HG02763 (cell line): ENCODE data around the gene ENAH.
"Not testable (repeated sequence)": the region's sequence is repeated elsewhere in the genome, so short reads cannot be mapped to it uniquely, and the experiment has no call there.

Experiments used
- ATAC-seq: cut with Tn5 transposase; IDR thresholded peaks from one replicate; pipeline ENCODE4 v1.9.1; 2021; ENCODE audit warnings: mild to moderate bottlenecking, moderate library complexity; ENCODE audit not compliant: unreplicated experiment

The ENAH gene

DNA sequence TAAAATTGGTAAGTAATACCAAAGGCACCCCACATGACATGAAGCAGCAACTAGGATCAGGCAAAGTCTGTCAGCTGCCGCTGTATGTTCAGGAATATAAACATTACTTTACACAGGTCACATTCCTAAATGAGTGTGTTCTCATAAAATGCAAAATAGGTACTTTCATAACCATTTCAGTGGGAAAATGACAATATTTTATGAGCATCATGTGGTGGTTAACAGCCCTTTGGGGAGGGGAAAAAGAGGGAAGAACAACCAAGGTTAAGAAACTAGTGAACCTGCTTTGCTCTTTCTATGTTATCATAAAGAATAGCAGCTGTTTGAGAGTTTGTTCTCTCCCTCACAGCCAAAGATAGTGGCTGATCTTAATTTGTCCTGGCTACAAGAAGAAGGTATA is 119.7 kb downstream of the ENAH start:
- no peak for ATAC-seq

DNA sequence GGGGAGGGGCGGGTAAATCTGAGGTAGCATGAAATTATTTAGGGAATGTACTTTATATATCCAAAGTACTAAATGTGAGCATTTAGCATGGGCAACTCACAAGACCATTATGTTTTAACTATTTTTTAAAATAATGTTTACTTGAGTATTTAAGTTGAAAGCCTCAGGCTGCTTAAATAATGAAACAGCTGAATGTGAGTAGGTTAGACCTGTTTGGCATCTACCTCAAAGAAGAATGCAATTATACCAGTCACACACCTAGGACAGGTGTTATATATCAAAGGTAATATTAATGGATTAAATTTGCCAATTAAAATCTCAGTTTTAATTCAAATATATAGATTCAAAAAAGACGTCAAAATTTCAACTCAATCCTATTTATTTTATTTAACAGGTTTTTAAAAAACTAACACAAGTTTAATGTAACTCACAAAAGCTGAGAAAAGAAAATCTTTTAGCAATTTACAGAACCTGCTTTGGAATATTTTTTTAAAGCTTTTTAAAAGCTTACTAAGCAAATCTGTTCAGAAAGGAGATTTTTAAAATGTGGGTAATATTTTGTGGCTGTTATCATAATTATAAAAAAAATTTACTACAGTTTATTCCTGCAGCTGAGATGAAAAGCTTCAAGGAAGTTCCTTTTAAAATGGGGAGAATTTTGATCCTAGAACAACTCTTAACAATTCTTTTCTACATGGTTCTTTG is 120.5 kb downstream of the ENAH start:
- no peak for ATAC-seq

DNA sequence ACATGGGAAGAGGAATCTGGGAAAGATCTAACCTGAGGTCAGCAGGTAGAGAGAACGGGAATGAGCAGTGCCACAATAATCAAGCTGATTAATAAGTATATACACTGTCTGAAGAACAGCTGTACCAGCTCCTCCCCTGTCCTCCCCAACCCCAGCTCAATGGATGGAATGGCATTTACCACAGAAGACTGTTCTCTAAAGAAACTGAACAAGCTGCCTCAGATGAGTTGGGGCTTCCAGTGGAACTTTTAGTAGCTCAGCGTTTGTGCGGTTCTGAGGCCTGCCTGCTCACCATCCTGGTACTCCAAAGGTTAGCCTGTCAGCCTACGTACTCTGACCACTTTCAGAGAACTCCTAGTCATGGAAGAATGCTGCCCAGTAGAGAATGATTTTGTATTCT is 123.2 kb downstream of the ENAH start:
- ATAC-seq, result no peak

DNA sequence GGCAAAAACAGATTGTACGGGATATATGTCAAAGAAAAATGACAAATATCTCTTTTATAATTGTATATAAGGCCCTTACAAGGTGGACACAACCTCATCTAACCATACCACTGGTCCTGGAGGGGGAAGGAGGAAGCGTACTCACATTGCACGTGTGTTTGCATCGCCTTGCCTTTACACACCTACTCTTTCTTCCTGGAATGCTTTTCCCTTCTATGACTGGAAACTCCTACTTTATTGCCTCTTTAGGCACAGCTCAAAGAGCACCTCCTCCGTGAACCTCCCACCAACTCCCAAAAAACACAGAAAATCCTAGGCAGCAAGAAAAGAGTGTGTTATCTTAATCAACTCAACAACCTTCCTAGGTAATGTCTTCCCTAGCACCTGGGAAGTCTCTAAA is 125.3 kb downstream of the ENAH start:
- no peak for ATAC-seq

DNA sequence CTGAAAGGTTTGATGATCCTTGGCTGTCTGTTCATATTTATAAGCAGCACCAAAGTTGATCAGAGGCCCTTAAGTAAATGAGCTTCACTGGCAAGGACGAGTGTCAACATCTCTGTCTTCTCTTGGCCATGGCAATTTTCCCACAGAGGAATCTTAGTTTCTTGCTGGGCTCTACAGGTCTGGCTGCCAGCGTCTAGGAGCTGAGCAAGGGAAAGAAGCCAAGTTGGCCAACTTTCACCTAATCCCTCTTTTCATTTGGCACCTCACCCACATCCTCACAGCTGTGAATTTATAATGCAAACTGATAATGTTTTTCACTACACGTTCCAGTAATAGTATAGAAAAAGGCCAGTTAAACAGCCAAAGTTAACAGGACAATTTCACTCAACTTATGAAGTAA is 126.0 kb downstream of the ENAH start:
- ATAC-seq, result no peak

DNA sequence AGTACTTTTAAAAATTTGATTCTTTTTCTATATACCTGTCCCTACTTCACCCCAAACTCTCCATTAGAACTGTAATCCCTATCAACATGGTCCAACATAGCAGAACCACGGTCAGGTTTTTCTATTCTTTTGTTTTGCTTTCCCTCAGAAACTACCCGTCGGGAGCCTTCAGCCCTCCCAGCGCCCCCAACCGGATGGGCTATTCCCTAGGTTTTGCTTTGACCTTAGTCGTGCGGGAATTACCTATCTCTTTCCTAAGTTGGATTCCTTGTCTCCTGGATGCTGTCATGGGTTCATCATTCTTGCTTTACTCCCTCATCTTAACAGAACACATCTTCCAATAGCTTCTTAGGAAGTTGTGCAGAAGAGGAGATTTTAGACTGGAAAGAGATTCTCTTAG is 127.5 kb downstream of the ENAH start:
- no peak for ATAC-seq

DNA sequence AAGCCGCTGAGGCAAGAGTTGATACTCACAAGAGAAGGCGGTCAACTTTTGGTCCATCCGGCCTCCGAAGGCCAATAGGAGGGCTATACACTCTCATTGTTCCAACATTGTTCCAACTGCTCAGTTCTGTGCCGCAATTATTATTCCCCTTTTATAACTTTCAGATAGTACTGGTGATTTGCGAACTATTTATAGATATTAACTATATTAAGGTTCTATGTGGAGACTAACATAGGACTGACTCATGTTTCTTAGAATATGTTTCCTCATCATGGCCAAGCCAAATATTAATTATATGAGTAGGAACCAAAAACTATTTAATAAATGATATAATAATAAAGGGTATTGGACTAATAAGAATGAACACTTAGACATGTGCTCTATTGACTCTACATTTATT is 128.4 kb downstream of the ENAH start:
- ATAC-seq, result no peak

DNA sequence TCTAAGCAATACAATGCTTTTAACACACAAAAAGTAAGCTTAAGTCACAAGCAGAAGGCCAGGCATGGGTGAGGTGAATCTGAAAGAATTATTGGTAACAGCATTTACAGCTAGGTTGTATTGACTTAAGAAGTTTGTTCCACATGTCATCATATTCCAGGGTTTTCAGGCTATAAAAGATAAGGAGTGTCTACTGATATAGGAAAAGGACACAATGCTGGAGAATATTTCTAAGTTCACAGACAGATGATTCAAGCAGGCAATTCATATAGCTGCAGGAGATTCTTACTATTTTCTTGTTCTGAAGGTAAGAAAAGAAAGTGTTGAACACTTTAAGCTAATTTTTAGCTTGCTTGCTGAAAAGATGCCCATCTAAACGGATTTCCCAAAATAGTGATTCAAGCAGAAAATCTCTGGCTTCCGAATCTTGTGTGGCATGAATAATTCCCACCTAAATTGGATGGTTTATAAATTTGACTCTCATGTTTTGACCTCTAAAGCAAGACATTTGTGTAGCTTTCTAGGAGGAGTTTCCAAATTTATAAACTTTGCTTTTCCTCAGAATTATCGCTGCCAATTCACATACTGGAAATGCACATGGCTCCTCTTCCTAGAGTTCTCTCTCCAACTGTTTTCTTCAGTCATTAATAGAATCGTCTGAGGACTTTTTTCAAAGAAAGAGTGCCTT is 129.5 kb downstream of the ENAH start:
- ATAC-seq, result no peak

DNA sequence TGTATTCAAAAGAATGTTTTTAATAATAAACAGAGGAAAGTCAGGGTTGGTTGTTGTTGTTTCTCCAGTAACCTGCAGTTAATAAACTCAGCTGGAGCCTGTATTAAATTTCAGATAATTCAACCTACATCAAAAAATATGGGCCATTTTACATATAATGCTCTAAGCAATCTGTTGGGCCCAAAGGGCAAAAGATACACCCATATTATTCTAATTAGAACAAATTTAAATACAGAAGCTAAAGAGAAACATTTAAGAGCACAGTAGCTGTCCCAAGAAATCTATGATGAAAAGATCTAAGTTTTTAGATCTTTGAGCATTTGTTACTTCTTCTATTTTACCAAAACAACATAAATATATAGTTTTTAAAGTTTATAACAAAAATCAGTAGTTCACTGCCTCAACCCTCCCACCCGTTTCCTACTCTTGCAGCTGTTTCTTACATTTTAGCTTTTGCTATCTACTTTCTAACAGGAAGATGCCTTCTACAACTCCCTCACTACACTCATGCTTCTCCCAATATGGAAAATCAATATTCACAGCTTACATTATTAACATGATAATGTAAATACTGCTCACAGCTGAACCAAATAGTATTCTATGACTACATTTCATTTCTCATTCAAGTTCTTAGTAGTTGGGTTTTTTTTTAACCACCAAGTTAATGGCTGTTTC is 130.2 kb downstream of the ENAH start:
- no peak for ATAC-seq

DNA sequence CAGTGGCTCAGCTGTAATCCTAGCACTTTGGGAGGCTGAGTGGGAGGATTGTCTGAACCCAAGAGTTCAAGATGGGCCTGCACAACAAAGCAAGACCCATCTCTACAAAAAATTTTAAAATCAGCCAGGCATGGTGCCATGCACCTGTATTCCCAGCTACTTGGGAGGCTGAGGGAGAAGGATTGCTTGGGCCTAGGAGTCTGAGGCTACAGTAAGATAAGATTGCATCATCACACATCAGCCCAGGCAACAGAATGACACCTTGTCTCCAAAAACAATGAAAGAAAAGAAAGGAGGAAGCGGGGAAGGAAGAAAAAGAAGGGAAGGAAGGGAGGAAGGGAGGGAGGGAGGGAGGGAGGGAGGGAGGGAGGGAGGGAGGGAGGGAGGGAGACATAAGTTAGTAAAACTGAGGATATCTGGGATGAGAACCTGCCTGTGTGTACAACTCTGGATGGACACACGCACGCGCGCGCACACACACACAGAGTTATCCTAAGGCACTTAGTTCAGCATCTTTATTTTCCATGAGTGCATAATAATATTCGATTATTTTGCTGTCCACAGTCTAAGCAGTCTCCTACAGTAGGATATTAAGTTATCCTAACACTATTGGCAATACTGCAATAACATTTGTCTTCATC is 132.2 kb downstream of the ENAH start:
- ATAC-seq, result no peak

DNA sequence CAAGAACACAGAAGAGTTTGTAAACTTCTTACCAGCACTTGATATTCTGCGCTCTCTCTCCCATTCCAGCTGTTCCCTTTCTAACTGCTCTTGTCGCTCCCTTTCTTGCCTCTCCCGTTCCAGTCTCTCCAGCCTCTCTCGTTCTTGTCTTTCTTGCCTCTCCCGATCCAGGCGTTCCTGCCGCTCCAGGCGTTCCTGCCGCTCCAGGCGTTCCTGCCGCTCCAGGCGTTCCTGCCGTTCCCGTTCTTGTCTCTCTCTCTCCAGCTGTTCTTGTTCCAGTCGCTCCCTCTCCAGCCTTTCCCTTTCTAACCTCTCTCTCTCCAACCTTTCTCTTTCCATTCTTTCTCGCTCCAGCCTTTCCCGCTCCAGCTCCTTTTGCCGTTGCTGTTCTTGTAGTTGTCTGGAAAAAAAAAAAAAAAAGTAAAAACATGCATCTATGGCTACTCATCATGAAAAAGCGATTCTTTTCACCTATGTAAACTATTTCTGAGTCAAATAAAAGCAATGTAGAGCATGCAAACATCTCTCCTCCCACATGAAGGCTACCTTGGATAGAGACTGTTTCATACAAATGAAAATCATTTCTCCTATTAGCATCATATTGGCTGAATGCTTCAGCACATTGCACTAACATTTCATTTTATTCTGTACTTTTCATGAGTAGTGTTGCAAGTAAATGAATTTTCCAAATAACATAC is 133.6 kb downstream of the ENAH start:
- no peak for ATAC-seq

DNA sequence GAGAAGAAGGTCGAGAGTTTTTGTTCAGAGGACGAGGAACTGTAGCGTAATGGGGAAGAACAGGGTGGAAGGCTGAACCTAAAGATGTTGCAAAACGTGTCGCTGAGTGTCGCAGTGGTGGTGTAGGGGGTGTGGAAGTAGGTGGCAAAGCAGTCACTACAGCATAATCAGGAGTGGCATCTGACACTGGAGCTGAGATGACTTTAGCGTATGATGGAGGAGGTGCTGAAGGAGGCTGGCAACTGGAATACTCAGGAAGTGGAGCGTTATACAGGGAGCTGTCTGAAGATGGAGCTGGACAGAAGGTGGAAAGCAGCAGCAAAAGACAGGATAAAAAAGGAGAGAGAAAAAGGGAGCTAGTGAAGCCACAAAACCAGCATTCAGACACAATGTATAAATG is 135.2 kb downstream of the ENAH start:
- no peak for ATAC-seq

DNA sequence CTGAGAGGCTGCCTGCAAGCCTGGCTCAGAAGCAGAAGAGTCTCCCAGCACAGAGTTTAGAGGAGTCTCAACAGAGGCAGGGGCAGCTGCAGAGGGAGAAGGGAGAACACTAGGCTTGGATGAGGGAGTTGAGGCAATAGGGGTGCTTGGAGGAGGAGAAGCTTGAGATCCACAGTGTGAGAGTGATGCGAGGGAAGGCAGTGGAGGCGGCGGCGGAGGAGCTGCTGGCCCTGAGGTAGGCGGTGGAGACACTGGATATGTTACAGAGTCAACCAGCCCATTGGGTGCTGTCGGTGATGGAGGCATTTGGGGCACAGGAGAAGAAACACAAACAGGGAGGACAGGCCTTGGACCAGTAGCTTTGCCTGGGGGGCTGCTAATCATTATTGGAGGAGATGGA is 135.7 kb downstream of the ENAH start:
- no peak for ATAC-seq

DNA sequence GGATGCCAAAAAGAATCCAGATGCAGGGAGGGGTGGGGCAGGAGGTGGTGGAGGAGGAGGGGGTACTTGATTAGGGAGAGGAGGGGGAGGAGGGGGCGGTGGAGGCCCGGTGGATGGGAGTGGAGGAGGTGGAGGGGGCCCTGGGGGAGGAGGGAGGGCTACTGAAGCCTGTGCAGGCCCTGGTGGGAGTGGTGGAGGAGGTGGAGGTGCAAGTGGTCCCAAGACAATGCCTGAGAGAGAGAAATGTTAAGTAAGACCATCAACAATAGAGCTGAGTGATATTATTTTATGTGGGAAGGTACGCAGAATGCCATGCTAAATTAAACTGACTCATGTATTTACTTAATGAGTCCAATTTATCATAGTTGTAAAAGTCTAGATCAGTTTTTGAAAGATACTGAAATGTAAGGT is 138.2 kb downstream of the ENAH start:
- ATAC-seq, result no peak

DNA sequence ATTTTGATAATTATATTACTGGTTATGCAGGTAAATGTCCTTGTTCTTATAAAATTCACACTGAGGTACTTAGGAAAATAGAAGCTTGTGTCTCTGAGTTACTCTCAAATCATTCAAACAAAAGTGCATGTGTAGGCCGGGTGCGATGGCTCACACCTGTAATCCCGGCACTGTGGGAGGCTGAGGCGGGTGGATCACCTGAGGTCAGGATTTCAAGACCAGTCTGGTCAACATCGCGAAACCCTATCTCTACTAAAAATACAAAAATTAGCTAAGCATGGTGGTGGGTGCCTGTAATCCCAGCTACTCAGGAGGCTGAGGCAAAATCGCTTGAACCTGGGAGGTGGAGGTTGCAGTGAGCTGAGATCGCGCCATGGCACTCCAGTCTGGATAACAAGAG is 139.3 kb downstream of the ENAH start:
- not testable (repeated sequence) for ATAC-seq

DNA sequence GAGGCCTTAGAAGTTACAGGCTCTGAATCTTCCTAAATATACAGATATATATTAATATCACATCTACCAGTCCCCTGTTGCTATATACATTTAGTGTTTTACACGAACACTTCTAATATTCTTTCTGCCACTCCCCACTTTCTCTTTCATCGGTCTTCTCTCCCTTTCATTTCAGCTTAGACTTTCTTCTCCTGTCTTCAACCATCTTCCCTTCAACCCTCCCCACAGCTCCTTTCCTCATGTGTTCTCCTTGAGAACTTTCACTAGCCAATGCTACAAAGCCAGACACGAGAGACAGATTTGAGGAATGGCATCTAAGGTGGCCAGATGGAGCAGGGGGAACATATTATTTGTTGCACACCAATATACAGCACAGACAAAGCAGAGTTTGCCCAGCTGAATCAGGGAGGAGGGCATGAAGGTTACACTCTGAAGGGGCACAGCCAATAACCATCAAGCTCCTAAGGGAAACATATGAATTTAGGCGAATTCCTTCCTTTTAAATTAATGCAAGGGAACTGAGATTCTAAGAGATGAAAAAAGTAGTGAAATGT is 141.0 kb downstream of the ENAH start:
- ATAC-seq, result no peak

DNA sequence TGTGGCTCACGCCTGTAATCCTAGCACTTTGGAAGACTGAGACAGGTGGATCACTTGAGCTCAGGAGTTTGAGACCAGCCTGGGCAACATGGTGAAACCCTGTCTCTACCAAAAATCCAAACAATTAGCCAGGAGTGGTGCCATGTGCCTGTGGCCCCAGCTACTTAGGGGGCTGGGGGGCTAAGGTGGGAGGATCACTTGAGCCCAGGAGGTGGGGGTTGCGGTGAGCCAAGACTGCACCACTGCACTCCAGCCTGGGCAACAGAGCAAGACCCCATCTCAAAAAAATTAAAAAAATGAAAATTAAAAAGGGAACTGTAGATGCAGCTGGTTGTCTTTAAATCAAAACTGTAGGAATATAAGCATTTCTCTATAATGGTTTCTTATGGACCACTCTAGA is 142.2 kb downstream of the ENAH start:
- ATAC-seq, result not testable (repeated sequence)

DNA sequence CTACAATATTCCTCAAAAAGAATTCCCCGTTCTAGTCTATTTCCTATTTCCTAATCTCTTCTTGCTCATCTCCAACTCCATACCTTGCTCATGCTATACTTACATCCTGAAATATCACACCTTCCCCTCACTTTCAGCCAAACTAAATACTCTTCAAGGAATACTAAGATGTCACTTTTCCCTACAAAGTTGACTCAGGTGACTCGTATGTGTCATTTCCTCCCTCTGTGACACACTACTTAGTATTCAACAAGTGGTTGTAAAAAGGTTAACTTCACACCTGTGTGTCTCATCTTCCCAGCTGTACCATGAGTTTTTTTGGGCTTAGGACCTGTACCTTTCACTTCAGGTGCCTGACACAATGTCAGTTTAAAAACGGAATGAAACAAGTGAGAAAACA is 143.2 kb downstream of the ENAH start:
- ATAC-seq, result no peak

DNA sequence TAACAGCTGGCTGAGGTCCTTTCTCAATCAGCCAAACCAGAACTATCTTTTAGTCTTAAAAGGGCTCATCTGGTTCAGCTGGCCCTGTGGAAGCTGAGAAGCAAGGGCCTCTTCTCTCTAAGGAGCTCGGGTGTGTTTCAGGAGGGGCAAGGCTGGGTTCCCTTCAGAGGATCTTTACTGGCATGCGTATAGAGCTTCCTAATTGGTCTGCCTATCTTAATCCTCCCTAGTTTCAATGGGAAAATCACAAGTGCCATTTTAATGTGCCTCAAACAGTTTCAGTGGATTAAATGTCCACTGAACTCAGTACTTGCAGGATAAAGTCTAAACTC is 143.6 kb downstream of the ENAH start:
- no peak for ATAC-seq

DNA sequence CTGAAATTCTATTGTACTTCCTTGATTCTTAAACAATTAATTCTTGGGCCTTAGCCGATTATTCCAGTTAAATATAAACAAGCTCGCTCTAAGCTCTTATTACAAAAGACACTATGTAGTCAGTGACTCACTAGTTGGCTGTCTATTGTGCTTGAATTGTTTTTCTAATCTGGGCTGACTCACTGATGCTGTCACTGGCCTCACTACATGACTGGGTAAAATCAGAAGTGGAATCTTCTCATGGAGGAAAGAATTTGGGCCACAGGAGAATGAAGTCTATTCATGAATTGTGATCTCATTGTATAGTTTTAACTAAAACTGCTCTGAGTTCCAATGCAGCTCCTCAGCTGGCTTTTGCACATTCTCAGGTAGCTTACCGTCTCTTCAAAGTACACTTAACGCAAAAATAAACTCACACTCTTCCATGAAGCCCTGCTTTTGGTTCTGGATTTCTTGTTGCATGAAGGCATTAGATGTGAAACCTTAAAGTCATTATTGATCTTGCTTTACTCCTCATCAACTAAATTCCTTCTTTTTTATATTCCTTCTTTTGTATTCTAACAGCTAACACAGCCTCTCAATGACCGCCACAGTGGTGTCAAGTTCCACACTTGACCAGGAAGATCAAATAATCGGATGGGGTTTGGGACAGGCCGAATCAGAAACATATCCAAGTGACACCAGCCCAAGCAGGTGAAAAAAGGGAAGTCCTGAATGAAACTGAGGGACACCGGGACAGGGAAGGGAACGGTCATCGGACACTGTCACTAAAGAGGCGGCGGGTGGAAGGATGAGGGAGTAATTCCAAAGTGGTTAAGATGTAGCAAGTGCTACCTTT is 144.2 kb downstream of the ENAH start:
- ATAC-seq, result no peak
